ENCODE results near the gene QPCT.
"Not testable (repeated sequence)": the region's sequence is repeated elsewhere in the genome, so short reads cannot be mapped to it uniquely, and the experiment has no call there.

The QPCT gene

DNA sequence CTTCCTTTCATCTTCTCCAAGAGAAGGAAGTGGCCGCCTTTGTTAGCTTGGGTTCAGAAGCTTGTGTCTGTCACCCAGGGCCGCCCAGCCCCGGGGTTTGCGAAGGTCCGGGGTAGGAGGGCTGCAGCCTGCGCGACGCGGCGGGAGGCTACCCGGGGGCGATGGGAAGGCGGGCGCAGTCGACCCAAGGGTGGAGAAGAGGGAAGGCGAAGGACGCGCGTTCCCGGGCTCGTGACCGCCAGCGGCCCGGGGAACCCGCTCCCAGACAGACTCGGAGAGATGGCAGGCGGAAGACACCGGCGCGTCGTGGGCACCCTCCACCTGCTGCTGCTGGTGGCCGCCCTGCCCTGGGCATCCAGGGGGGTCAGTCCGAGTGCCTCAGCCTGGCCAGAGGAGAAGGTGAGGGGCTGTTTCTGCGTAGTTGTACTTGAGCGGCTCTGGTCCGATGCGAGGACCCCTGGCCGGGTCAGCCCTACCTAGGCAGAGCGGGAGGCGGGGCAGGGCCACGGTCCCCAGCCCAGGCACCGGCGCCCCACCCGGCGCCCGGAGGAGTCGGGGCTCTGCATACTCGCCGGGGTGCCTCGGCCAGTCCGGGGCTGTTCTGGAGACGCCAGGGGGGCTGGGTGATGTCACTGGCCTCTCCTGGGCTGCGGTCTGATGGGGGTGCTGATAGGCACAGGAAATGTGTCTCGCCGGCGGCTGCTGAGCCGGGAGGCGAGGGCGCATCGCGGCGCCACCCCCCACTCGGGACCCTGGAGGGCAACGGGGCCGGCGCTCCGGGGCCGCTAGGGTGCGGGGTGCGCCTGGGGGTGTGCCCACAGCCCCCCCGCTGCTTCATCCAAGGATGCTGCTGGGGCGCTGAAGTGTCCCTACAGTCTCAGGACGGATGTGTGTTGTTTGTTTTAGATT, at the start of gene QPCT:
QPCT (plus strand) TSS at position 178 of the 909 bp plus-strand sequence; CDS start at position 280, 102 bp downstream.
- DNase-seq (ENCODE audit: low read depth) = no peak
- peak within 1 kb of the TSS; percentile 52 for H3K4me3 ChIP-seq (ENCODE audit: low read depth, low read length)

DNA sequence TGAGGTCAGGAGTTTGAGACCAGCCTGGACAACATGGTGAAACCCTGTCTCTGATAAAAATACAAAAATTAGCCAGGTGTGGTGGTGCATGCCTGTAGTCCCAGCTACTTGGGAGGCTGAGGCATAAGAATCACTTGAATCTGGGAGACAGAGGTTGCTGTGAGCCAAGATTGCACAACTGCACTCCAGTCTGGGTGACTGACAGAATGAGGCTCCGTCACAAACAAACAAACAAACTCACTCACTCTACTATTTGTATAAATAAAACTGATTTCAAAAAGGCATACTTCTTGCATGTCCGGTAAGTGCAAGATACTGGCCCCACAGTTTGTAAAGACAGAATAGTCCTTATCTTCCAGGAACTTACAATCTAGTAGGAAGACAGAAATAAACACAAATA, 49.6 kb upstream of the QPCT start:
- not testable (repeated sequence) for H3K4me3 ChIP-seq (ENCODE audit: low read depth, low read length); DNase-seq (ENCODE audit: low read depth)

DNA sequence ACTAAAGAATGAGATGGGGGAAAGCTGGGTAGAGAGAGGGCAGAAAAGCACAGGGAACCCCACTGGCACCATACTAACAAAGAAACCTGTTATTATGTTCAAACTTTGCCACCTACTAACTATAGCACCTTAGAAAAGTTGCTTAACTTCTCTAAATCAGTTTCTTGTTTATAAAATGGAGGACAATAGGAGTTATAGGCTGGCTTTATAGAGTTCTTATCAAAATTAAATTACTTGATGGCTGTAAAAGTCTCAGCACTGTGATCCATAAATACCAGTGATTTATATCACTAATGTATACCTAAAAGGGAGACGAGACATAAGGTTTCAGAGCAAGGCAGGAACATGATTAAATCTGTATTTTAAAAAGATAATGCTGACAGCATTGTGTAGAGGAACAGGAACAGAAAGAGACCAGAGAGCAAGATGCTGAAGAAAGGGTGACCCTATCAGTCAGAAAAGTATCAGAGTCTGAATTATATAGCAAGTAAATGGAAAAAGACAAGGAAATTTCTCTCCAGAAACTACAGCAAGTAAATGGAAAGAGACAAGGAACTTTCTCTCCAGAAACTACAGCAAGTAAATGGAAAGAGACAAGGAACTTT, 48.9 kb upstream of the QPCT start:
- DNase-seq (ENCODE audit: low read depth) = no peak
- H3K4me3 ChIP-seq (ENCODE audit: low read depth, low read length) = no peak overlapping the region

DNA sequence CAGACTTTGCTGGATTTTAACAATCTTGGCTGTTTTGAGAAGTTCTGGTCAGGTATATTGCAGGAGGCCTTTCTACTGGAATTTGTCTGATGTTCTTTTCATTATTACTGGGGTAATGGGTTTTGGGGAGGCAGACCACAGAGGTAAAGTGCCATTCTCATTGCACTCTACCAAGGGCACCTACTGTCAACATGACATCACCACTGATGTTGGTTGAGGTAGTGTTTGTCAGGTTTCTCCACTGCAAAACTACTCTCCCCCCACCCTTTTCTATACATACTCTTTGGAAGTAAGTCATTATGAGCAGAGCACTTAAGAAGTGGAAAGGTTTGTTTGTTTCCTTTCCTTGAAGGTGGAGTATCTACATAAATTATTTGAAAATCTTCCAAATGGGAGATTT, 46.8 kb upstream of the QPCT start:
- no peak for DNase-seq (ENCODE audit: low read depth)
- H3K4me3 ChIP-seq (ENCODE audit: low read depth, low read length) = no peak overlapping the region

DNA sequence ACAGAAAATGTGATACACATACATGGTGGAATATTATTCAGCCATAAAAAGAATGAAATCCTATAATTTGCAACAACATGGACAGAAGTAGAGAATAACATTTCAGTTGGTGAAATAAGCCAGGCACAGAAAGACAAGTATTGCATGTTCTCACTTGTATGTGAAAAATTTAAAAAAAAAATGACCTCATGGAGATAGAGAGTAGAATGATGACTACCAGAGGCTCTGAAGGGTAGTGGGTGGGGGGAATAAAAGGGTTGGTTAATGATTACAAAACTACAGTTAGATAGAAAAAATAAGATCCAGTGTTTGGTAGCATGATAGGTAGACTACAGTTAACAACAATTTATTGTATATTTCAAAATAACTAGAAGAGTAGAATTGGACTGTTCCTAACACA, 44.3 kb upstream of the QPCT start:
- DNase-seq (ENCODE audit: low read depth) = no peak
- H3K4me3 ChIP-seq (ENCODE audit: low read depth, low read length) = no peak overlapping the region

DNA sequence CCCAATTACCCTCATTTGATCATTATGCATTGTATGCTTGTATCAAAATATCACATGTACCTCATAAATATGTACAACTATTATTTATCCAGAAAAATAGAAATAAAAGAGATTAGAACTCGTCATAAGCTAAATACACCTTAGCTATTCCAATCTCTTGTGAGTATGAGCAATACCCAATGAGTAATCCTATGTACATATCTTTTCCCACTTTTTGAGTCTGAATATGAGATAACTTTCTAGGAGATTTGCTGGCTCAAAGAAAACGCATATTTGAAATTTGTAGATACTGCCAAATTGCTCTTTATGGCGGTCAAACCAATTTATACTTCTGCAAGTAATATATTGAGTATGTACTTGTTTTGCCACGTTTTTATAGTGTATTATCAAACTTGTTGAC, 43.9 kb upstream of the QPCT start:
- no peak for DNase-seq (ENCODE audit: low read depth)
- H3K4me3 ChIP-seq (ENCODE audit: low read depth, low read length) = no peak overlapping the region

DNA sequence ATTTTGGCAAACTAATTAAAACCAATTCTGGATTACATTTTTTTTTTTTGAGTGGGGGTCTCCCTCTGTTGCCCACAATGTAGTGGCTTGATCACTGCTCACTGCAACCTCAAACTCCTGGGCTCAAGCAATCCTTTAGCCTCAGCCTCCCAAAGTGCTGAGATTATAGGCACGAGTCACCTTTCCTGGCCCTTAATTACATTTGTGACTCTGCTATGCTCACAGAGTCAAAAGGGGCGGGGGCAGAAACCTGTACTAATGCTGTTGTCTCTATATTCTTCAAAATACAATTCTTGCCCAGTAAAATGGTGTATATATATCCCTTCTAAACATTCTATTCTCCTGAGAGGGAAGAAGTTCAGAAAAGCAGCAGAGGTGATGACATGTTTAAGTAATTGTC, 43.0 kb upstream of the QPCT start:
- no peak for DNase-seq (ENCODE audit: low read depth)
- no peak overlapping the region for H3K4me3 ChIP-seq (ENCODE audit: low read depth, low read length)

DNA sequence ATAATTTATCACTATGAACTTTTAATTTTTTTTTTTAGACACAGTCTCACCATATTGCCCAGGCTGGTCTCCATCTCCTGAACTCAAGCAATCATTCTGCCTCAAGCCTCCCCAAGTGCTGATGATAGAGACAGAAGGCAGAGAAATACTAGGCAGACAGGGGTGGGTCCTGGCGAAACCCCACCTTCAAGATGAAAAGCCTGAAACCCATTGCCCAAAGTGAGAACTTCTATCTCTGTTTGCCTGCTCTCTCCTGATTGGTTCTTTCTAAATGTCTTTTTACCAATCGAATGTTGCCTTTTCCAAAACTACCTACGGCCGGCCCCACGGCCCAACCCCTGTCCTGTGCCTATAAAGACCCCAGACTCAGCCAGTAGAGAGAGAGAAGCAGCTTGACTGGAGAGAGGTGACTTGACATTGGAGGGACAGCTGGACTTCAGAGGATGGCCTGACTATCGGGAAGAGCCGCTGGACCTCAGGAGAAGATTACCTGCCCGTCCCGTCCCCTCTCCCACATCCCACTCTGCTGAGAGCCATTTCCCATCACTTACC, 41.7 kb upstream of the QPCT start:
- no peak overlapping the region for H3K4me3 ChIP-seq (ENCODE audit: low read depth, low read length)
- no peak for DNase-seq (ENCODE audit: low read depth)

DNA sequence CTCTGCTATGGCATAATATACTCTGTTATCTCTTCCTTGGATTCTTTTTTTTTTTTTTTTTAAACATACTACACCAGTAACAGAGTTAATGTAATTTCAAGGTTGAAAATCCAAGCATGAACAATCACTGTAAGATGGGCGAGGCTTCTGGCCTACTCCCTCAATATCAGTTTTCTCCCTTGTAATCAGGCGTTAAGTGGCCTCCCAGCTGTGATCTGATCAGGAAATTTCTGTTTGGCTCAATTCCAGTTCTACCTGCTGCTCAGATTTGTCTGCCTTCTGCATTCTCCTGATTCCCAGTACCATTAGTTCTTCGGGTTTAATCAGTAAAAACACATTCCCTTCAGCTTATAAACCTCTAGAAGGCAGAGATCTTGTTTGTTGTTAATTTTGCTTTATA, 38.4 kb upstream of the QPCT start:
- H3K4me3 ChIP-seq (ENCODE audit: low read depth, low read length) = no peak overlapping the region
- no peak for DNase-seq (ENCODE audit: low read depth)

DNA sequence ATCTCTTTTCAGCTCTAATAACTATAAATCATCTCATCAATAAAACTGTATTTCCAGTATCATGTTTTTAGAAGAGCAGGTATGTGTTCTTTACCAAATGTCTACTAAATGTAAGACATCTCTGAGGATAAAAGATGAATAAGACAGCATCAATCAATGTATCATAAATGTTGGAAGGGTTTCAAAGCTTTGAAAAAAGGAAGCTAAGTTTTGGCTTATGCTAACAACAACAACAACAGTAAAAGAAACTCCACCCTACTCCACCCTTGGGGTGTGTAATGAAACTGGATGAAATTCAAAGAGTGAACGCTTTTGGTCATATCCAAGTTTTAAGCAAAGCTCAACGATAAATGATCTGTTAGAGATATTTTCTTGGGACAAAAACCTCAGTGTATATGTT, 36.9 kb upstream of the QPCT start:
- H3K4me3 ChIP-seq (ENCODE audit: low read depth, low read length) = no peak overlapping the region
- DNase-seq (ENCODE audit: low read depth) = no peak

DNA sequence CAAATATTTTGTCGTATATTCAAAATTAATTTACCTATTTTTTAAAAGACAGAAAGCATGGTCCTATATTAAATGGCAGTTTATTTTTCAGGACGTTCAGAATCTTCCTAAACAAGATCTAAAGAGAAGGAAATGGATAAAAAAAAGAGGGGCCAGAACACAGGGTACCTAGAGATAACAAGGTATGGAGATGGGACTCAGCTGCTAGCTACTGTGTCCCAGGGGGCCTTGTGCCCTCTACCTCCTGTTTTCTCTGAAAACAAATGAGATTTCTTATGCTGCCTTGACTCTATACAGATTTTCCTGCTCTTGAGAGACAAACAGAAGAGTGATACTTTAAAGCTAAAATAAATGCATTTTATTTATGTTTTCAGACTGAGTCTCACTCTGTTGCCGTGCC, 29.1 kb upstream of the QPCT start:
- no peak for DNase-seq (ENCODE audit: low read depth)
- no peak overlapping the region for H3K4me3 ChIP-seq (ENCODE audit: low read depth, low read length)

DNA sequence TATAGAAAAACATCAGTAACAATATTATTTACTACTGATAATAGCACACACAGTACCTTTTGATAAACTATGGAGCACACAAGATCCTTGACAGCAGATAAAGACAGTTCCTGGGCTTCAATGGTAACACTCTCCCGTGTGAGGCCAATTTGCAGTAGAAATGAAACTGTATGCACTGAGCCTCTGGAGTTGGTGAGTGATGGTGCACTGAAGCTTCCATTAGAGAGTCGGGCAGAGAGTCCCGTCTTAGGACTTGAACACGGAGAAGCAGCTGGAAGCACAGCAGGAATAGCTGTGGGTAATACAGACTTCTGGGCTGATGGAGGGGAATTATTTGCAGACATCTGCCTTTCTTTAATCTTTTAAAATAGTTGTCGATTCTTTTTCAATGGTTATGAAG, 28.2 kb upstream of the QPCT start:
- no peak for DNase-seq (ENCODE audit: low read depth)
- no peak overlapping the region for H3K4me3 ChIP-seq (ENCODE audit: low read depth, low read length)

DNA sequence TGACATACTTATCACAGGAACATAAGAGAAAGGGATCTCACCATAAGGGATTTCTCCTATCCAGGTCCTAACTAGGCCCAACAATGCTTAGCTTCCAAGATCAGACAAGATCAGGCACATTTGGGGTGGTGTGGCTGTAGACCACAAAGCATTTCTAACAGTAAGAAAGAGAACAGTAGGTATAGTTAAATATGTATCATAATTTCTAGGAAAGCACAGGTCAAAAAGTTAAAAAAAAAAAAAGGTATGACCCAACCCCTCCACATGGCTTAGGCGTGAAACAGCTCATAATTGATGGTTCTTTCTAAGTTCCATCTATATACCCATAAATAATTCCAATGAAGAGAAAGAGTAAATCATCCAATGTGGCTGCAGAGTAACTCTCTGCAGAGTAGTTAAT, 26.7 kb upstream of the QPCT start:
- DNase-seq (ENCODE audit: low read depth) = no peak

DNA sequence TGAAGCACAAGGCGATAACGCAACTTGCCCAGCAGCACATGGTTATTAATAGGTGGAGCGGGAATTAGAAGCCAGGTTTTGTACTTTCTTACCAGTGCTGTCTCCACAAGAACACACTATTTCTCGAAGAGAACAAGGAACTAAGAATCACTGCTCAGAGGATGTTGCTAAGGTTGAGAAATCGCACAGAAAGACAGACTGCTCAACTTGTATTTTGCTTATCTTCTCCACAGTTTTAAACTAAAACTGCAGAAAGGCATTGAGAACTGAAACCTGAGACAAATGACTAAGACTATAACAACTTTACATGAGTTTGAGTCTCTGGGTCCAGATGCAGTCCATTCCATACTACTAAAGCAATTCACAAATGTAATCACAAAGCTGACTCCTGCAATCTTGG, 26.0 kb upstream of the QPCT start:
- no peak overlapping the region for H3K4me3 ChIP-seq (ENCODE audit: low read depth, low read length)
- DNase-seq (ENCODE audit: low read depth) = peak; percentile 48

More for the DNA sequence above, 26.7 kb upstream of the QPCT start:
- no peak overlapping the region for H3K4me3 ChIP-seq (ENCODE audit: low read depth, low read length)

DNA sequence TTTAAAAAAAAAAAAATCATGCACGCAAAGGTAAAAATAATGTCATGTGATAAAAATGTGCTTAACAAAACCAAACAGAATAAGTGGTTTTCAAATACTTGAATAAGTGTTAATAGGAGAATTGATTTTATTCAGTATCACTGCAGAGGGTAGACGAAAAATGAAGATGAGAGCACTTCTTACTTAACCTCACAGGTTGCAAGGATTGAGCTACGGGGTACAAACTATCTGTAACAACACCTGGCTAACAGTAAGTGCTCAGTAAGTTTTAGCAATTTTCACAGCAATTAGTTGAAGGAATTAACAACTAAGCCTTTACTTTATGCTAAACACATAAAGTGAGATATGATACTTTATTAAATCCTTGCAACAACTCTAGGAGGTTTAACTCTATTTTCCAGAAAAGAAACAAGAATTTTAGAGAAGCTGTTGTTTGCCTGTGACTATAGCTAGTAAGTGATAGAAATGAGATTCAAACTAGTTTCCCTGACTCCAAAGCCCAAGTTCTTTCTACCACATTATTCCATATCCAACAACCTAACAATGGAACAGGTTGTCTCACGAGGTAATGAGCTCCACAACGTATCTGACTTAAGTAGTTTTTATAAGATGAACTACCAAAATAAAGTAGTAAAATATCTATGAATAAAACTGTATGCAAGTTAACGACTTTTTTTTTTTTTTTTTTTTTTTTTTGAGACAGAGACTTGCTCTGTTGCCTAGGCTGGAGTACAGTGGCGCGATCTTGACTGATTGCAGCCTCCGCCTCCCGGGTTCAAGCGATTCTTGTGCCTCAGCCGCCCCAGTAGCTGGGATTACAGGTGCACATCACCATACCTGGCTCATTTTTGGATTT, 24.4 kb upstream of the QPCT start:
- DNase-seq (ENCODE audit: low read depth) = no peak
- no peak overlapping the region for H3K4me3 ChIP-seq (ENCODE audit: low read depth, low read length)

DNA sequence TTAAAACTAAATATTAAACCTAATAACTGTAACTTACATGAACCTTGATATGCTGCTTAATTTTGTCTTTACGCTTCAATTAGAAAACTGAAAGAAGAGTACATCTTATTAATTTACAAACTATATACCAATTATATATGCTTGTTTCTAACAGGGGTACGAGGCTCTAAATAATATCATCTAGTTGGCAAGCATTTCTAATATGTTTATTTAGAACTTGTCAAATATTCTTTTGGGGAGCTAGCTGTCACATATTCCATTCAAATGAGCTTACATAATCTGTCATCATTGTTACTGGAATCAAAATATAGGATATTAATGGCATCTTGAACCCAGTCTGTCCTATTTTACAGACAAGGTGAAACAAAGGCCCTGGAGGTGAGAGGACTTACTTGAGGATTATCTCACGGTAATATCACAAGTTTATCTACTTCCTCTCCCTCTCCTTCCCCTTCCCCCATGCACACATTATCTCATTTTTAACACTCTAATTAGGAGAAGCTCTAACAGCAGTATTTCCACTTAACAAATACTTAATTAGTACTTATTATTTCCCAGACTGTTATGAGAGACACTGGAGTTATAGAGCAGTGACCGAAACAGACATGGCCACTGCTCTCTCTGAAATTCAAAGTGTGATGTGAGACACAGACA, 23.3 kb upstream of the QPCT start:
- no peak overlapping the region for H3K4me3 ChIP-seq (ENCODE audit: low read depth, low read length)
- DNase-seq (ENCODE audit: low read depth) = no peak

DNA sequence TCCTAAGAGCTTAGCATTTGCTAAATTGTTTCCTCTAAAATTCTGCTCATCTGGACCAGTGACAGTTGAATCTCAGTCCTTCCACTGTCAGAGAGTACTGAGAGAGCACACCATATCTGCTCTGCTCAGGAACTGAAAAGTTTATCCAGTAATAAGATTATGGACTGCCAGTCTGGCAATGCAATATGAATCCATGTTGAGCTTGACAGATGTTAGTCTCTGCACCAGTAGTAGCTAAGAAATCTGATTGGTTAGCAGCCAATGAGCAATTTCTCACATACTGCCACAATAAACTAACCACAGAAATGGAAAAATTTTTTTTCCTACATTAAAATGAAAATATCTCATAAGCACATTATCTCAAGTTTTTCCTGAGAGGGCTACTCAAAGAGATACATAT, 22.1 kb upstream of the QPCT start:
- DNase-seq (ENCODE audit: low read depth) = no peak

DNA sequence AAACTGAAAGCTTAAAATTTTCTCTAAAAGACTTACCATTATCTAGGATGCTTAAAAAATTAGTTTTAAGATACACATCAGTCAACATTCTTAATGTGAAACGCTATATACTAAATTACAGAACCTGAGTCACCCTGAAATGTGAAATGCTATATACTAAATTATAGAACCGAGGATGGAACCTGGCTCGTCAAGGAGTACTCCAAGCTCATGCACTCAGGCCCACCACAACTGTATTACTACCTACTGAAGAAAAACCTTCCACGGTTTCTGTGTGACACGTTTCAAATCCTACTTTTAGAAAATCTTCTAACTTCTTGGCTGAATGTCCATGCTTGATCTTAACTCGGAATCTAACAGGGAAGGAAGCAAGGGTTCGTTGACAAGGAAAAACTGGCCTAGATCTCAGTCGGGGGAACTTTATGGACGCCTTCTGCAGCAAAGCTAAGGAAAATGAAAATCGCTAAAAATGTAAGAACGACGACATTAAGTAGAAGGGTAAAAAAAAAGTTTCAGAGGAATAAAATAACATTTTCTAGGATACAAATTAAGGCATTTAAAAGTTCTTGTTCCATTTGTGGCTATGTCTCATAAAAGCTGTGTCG, 21.2 kb upstream of the QPCT start:
- peak overlapping the region; percentile 88 for H3K4me3 ChIP-seq (ENCODE audit: low read depth, low read length)
- DNase-seq (ENCODE audit: low read depth) = no peak

More for the DNA sequence above, 22.1 kb upstream of the QPCT start:
- H3K4me3 ChIP-seq (ENCODE audit: low read depth, low read length) = no peak overlapping the region

All from skeletal muscle cell (primary cell).